ENCODE results near the gene EDC3.
A peak's percentile ranks its signal among the peaks of the same experiment; 100 is the strongest.
"Not testable (repeated sequence)": the region's sequence is repeated elsewhere in the genome, so short reads cannot be mapped to it uniquely, and the experiment has no call there.

Gene EDC3

DNA sequence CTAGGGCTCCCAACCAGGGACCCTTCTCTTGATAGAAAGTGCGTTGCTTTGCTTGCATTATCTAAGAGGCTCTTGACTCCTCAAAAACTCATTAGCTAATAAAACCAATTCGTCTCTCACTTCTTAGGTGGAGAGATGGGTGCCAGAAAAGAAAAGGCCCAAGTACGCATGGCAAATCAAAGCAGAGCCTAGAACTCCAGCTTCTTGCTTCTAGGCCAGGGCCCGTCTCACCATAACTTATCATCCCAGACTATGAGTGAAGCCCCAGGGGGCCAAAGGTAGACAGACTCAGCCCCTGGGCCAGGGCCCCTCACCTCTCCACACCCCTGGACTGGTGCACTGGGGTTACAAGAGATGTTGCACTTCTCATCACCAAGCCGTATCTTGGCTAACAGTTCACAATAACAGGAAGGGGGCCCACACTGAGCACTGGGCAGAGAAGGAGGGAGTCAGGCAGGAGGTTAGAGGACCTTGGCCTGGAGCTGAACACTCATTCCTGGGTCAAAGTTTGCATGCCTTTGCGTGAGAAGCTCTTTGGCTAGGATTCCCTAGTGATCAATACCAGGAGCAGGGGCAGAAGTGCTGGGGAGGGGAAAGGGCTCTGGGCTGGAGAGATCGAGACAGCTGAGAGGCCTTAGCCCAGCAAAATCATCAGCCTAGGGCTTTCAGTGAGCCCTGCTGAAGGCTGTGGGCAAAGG, 34.9 kb upstream of the EDC3 start:
- no peaks in the 10 kb centered on the region for H3K4me1 Mint-ChIP-seq
- no peak overlapping the region for H3K27ac Mint-ChIP-seq
- no peak overlapping the region for H3K4me3 Mint-ChIP-seq
- peaks cover 3% of the 10 kb centered on the region for H3K9me3 Mint-ChIP-seq
- peaks cover 66% of the 10 kb centered on the region for H3K27me3 Mint-ChIP-seq (ENCODE audit: low read depth)
- TF ChIP-seq, protein P1, sequence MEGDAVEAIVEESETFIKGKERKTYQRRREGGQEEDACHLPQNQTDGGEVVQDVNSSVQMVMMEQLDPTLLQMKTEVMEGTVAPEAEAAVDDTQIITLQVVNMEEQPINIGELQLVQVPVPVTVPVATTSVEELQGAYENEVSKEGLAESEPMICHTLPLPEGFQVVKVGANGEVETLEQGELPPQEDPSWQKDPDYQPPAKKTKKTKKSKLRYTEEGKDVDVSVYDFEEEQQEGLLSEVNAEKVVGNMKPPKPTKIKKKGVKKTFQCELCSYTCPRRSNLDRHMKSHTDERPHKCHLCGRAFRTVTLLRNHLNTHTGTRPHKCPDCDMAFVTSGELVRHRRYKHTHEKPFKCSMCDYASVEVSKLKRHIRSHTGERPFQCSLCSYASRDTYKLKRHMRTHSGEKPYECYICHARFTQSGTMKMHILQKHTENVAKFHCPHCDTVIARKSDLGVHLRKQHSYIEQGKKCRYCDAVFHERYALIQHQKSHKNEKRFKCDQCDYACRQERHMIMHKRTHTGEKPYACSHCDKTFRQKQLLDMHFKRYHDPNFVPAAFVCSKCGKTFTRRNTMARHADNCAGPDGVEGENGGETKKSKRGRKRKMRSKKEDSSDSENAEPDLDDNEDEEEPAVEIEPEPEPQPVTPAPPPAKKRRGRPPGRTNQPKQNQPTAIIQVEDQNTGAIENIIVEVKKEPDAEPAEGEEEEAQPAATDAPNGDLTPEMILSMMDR (IDR thresholded peaks at IDR 0.05; ENCODE audit: unreplicated experiment in 3 of 3): no peak
- H3K36me3 Mint-ChIP-seq (ENCODE audit: low read depth): peaks cover 7% of the 10 kb centered on the region

DNA sequence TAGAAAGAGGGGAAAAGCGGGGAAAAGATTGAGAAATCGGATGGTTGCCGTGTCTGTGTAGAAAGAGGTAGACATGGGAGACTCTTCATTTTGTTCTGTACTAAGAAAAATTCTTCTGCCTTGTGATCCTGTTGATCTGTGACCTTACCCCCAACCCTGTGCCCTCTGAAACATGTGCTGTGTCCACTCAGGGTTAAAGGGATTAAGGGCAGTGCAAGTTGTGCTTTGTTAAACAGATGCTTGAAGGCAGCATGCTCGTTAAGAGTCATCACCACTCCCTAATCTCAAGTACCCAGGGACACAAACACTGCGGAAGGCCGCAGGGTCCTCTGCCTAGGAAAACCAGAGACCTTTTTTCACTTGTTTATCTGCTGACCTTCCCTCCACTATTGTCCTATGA, 33.5 kb upstream of the EDC3 start:
- peaks cover 65% of the 10 kb centered on the region for H3K27me3 Mint-ChIP-seq (ENCODE audit: low read depth)
- H3K9me3 Mint-ChIP-seq; H3K36me3 Mint-ChIP-seq (ENCODE audit: low read depth); H3K27ac Mint-ChIP-seq; H3K4me1 Mint-ChIP-seq; H3K4me3 Mint-ChIP-seq: not testable (repeated sequence)

DNA sequence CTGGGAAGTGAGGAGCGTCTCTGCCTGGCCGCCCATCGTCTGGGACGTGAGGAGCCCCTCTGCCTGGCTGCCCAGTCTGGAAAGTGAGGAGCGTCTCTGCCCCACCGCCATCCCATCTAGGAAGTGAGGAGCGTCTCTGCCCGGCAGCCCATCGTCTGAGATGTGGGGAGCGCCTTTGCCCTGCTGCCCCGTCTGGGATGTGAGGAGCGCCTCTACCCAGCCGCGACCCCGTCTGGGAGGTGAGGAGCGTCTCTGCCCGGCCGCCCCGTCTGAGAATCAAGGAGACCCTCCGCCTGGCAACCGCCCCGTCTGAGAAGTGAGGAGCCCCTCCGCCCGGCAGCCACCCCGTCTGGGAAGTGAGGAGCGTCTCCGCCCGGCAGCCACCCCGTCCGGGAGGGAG, 32.9 kb upstream of the EDC3 start:
- H3K36me3 Mint-ChIP-seq (ENCODE audit: low read depth); H3K9me3 Mint-ChIP-seq; H3K27ac Mint-ChIP-seq; H3K4me3 Mint-ChIP-seq; H3K4me1 Mint-ChIP-seq: not testable (repeated sequence)
- H3K27me3 Mint-ChIP-seq (ENCODE audit: low read depth): peaks cover 65% of the 10 kb centered on the region

DNA sequence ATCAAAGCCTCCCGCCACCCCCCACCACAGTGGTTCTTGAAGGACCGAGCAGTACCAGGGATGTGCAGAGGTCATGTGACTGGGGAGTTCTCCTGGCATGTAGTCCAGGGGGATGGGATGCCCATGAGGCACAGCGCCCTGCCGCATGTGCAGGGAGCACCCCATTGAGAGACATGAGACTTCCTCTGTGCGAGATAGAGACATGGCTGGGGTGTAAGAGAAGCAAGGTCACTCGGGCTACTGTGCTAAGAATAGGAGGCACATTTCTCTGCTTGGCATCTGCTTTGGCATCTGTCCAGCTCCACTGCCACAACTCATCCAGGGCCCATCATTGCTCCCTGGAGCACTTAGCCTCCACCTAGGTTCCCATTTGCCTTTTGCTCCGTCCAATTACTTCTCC, 31.9 kb upstream of the EDC3 start:
- Mint-ChIP-seq H3K9me3 (peaks cover 3% of the 10 kb centered on the region), H3K4me3 (peak overlapping the region; percentile 39 to 64 (median 55)), H3K4me1 (no peaks in the 10 kb centered on the region), H3K27ac (no peak overlapping the region), H3K36me3 (ENCODE audit: low read depth) (peaks cover 7% of the 10 kb centered on the region), H3K27me3 (ENCODE audit: low read depth) (peaks cover 66% of the 10 kb centered on the region)
- TF ChIP-seq, protein P1 (IDR thresholded peaks at IDR 0.05; ENCODE audit: unreplicated experiment in 3 of 3): no peak

DNA sequence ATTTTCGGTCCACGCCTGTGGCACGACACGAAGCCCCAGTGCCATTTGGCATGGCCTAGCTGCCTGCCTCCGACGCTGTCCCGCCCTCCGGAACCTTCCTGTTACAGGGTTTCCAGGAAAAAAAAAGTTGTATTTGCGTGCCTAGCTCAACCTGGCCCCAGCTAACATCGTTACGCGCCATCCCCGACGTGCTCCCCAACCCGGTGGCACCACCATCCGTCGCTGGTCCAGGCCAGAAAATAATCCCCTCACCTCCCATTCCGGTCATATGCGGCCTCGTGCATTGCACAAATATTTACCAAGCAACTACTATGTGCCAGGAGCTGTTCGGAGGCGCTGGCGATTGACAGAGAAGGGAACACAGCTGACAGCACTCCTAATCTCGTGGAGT, 30.9 kb upstream of the EDC3 start:
- H3K4me3 Mint-ChIP-seq: peak overlapping the region; percentile 58 to 69 (median 66)
- H3K9me3 Mint-ChIP-seq: peaks cover 3% of the 10 kb centered on the region
- H3K27me3 Mint-ChIP-seq (ENCODE audit: low read depth): peaks cover 63% of the 10 kb centered on the region
- H3K36me3 Mint-ChIP-seq (ENCODE audit: low read depth): peaks cover 7% of the 10 kb centered on the region
- TF ChIP-seq, protein P1 (IDR thresholded peaks at IDR 0.05; ENCODE audit: unreplicated experiment in 3 of 3): no peak
- no peak overlapping the region for H3K27ac Mint-ChIP-seq
- H3K4me1 Mint-ChIP-seq: no peaks in the 10 kb centered on the region

DNA sequence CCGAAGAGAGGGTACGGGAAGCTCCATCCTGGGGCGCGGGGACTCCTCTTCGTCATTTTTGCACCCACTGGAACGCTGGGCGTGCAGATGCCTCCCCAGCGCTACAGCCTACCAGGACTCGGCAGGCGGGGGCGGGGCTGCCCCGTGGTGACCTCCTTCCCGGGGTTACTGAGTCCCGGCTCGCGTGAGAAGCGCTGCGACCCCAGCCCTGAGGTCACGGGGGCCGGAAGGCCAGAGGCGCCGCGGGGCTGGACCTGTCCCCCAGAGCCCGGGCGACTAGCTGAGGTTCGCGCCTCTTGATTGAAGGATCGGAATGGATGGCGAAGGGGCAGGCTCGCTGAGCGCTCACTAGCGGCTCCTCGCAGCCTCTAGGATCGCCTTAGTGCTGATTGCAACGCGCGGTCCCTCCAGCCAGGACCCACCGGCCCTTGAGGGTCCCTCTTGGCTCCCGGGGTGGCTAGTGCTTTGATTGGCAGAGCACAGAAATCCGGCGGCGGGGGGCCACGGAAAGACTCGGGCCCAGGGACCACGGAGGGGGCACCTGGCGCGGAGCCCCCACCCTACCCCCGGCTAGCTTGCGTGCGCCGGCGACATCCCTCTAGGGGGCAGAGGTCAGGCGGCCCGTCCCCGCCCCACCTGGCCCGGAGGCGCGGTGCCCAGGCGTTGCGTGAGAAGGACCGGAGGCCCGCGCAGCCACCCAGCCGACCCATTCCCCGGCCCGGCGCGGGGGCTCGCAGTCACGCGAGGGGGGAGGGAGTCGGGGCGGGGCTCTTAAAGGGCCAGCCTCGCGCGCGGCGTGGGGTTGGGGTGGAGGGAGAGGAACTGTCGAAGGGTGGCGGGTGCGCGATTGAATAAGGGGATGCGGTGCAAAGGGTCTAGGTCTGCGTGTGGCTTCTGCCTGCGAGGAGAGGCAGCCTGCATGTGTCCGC, 30.3 kb upstream of the EDC3 start:
- Mint-ChIP-seq H3K36me3 (ENCODE audit: low read depth) (peaks cover 7% of the 10 kb centered on the region), H3K9me3 (peaks cover 3% of the 10 kb centered on the region), H3K4me1 (no peaks in the 10 kb centered on the region), H3K27ac (no peak overlapping the region), H3K27me3 (ENCODE audit: low read depth) (peaks cover 61% of the 10 kb centered on the region), H3K4me3 (peak overlapping the region in 2 of 3 experiments; percentile 72 to 81)
- TF ChIP-seq, protein P1 (IDR thresholded peaks at IDR 0.05; ENCODE audit: unreplicated experiment in 3 of 3): no peak
